ENCODE results near the gene DCAF10. TPM values are rescaled to one million over a fixed set of nuclear protein-coding genes. Genes with fewer than 3 reads are reported as not detected.

The DCAF10 gene
- total and polyA plus RNA-seq, 2 experiments from 2014 or later = 15.8 to 20.9 TPM

- in situ Hi-C loops (cut with MboI) = loop anchor here (10.0 kb wide), 2 partner anchors 262 to 442 kb away; no protein-coding TSS in a partner anchor
- WGBS, 2 experiments (ENCODE audit: low coverage in 1 of 2, low lambda C conversion rate in 2 of 2, missing lambda C conversion rate in 2 of 2) = 2 to 3% methylated on average over 17 of the region's 17 CpGs
- TF ChIP-seq EZH2phosphoT487 (IDR thresholded peaks at IDR 0.05; ENCODE audit: insufficient read depth, low read depth) = no peak
Measured at GRCh38 chr9:37902796-37903646, 102.4 kb downstream of the DCAF10 start.

DNA sequence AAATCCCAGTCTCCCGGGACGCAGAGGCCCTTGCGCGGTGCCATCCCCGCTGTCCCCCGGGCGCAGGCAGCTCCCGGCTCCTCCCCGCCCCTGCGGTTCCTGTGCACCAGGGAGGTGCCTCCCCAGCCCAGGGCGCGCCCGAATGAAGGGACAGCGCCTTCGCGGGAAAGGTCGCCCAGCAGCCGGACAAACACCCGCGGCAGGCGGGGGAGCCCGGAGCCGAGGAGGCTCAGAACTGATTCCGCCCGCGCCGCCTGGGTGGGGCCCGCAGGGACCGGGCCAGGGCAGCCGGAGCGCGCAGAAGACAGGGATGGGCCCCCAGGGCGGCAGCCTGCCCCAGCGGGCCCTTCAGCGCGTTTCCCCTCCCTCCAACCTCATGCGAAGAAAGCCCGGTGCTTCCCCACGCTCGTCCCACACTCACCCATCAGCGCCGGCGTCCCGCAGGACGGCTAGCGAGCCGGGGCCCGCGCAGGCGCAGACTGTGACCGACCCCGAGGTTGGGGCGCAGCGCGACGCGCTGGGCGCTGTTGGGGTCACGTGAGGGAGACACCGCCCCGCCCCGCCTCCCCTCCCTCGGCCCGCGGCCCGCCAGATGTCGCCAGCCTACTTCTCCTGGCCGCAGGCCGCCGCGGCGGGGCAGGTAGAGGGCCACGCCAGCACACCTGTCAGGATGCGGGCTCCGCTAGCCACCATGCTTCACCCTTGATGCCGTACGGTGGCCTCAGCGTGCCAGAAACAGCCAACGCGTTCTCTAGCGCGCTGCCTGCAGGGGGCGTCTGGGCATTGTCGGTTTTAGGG lies 103.2 kb downstream of the DCAF10 start, which contains the start of gene SLC25A51:
Gene SLC25A51 (minus strand): TSS at position 481 of the 798 bp plus-strand sequence. CDS start 15,577 bp downstream, outside the sequence.
- peak within 1 kb of the TSS; percentile 59 for H3K27ac ChIP-seq
- H3K9me3 ChIP-seq (ENCODE audit: low read depth) = no peaks in the 10 kb centered on the region
- H2AFZ ChIP-seq = peak within 1 kb of the TSS; percentile 99
- no peaks in the 10 kb centered on the region for H3K27me3 ChIP-seq (replicated peaks; ENCODE audit: insufficient read depth)
- no peaks in the 10 kb centered on the region for H3K36me3 ChIP-seq (ENCODE audit: low read depth)
- H3K4me1 ChIP-seq (ENCODE audit: insufficient read depth) = peaks cover 29% of the 10 kb centered on the region
- no peaks in the 10 kb centered on the region for H4K20me1 ChIP-seq (ENCODE audit: insufficient read depth)
- peaks cover 36% of the 10 kb centered on the region for H3K79me2 ChIP-seq (ENCODE audit: insufficient read depth)
- 1 to 2% methylated on average over 71 to 77 of the region's 84 CpGs for WGBS, 2 experiments (ENCODE audit: low coverage in 1 of 2, low lambda C conversion rate in 2 of 2, missing lambda C conversion rate in 2 of 2)
- H3F3A ChIP-seq (ENCODE audit: insufficient read depth) = peaks cover 13% of the 10 kb centered on the region; the same call in 1 of the 2 replicates
- H3K4me3 ChIP-seq = peak within 1 kb of the TSS; percentile 86
- peak within 1 kb of the TSS; percentile 86 for H3K9ac ChIP-seq
- no peak for TF ChIP-seq EZH2 (IDR thresholded peaks at IDR 0.05; ENCODE audit: insufficient read depth, poor library complexity, severe bottlenecking)
- no peak for TF ChIP-seq EZH2phosphoT487 (IDR thresholded peaks at IDR 0.05; ENCODE audit: insufficient read depth, low read depth)
- H3K4me2 ChIP-seq (ENCODE audit: unreplicated experiment) = peak within 1 kb of the TSS; percentile 94
- DNase-seq = peak; percentile 91
- H3K9me2 ChIP-seq (ENCODE audit: insufficient read depth) = no peaks in the 10 kb centered on the region
- in situ Hi-C loops (cut with MboI) = loop anchor here (10.0 kb wide), 2 partner anchors 261 to 441 kb away; no protein-coding TSS in a partner anchor

More at GRCh38 chr9:37902796-37903646, 102.4 kb downstream of the DCAF10 start:
- Histone ChIP-seq H4K20me1 (ENCODE audit: insufficient read depth) (no peaks in the 10 kb centered on the region), H3K79me2 (ENCODE audit: insufficient read depth) (peaks cover 45% of the 10 kb centered on the region), H2AFZ (peak overlapping the region; percentile 99), H3K4me1 (ENCODE audit: insufficient read depth) (peaks cover 26% of the 10 kb centered on the region), H3K4me2 (ENCODE audit: unreplicated experiment) (peak overlapping the region; percentile 94), H3K4me3 (peak overlapping the region; percentile 86), H3K9ac (peak overlapping the region; percentile 86), H3F3A (ENCODE audit: insufficient read depth) (peaks cover 15% of the 10 kb centered on the region; the same call in 1 of the 2 replicates), H3K9me2 (ENCODE audit: insufficient read depth) (no peaks in the 10 kb centered on the region), H3K27me3 (replicated peaks; ENCODE audit: insufficient read depth) (no peaks in the 10 kb centered on the region), H3K36me3 (ENCODE audit: low read depth) (no peaks in the 10 kb centered on the region; the same call in 1 of the 2 replicates), H3K9me3 (ENCODE audit: low read depth) (no peaks in the 10 kb centered on the region), H3K27ac (peak overlapping the region; percentile 59)
- DNase-seq = peak; percentile 76

DNA sequence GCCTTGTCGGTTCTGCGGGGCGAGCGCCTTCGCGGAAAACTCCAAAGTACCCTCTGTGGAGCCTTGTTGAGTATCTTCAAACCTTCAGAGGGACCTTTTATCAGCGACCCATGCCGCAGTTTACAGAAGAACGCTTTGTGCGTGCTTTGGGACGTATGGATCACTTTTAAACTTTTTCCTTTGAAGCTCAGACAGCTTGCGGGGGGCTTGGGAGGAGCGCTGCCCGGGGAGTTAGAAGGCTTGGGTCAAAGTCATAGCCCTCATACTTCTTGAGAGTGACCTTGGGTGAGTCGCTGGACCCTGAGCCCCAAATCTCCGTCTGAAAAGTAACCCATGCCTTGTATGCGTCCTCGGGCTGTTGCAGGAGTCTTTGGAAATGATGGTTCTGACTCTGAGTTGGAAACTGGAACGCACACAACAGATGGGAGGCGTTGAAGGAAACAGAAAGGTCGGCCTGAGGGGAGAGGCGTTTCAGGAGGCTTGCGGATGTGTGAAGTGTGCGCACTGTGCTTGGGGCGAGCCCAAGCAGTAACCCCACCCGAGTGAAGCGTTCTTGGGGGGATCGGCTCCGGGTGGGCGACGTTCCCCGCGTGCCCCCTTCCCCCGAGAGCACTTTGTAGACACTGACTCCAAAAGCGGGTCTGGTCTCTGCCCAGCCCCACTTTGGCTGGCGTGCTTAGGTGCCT lies 104.0 kb downstream of the DCAF10 start:
- TF ChIP-seq EZH2phosphoT487 (IDR thresholded peaks at IDR 0.05; ENCODE audit: insufficient read depth, low read depth) (no peak), EZH2 (IDR thresholded peaks at IDR 0.05; ENCODE audit: insufficient read depth, poor library complexity, severe bottlenecking) (no peak)
- H3K79me2 ChIP-seq (ENCODE audit: insufficient read depth) = peaks cover 36% of the 10 kb centered on the region
- no peaks in the 10 kb centered on the region for H3K36me3 ChIP-seq (ENCODE audit: low read depth)
- peaks cover 25% of the 10 kb centered on the region for H3K4me1 ChIP-seq (ENCODE audit: insufficient read depth)
- peak overlapping the region; percentile 59 for H3K27ac ChIP-seq
- no peaks in the 10 kb centered on the region for H3K9me2 ChIP-seq (ENCODE audit: insufficient read depth)
- H4K20me1 ChIP-seq (ENCODE audit: insufficient read depth) = no peaks in the 10 kb centered on the region
- no peaks in the 10 kb centered on the region for H3K27me3 ChIP-seq (replicated peaks; ENCODE audit: insufficient read depth)
- WGBS, 2 experiments (ENCODE audit: low coverage in 1 of 2, low lambda C conversion rate in 2 of 2, missing lambda C conversion rate in 2 of 2) = 14 to 15% methylated on average over 34 to 36 of the region's 36 CpGs
- H3F3A ChIP-seq (ENCODE audit: insufficient read depth) = 0 out of 2 replicates have a peak, but pooled peaks cover 8% of the 10 kb centered on the region
- in situ Hi-C loops (cut with MboI) = loop anchor here (10.0 kb wide), 2 partner anchors 260 to 440 kb away; no protein-coding TSS in a partner anchor
- H3K9ac ChIP-seq = peak overlapping the region; percentile 86
- peak; percentile 72 for DNase-seq
- peak overlapping the region; percentile 99 for H2AFZ ChIP-seq
- peak overlapping the region; percentile 86 for H3K4me3 ChIP-seq
- H3K4me2 ChIP-seq (ENCODE audit: unreplicated experiment) = peak overlapping the region; percentile 94
- no peaks in the 10 kb centered on the region for H3K9me3 ChIP-seq (ENCODE audit: low read depth)
